ENCODE results near the gene TSHZ2. TPM values are rescaled to one million over a fixed set of nuclear protein-coding genes. Genes with fewer than 3 reads are reported as not detected.

TSHZ2 gene
- total and polyA plus RNA-seq, 2 experiments from 2014 or later = 1.1 to 5.2 TPM

DNA sequence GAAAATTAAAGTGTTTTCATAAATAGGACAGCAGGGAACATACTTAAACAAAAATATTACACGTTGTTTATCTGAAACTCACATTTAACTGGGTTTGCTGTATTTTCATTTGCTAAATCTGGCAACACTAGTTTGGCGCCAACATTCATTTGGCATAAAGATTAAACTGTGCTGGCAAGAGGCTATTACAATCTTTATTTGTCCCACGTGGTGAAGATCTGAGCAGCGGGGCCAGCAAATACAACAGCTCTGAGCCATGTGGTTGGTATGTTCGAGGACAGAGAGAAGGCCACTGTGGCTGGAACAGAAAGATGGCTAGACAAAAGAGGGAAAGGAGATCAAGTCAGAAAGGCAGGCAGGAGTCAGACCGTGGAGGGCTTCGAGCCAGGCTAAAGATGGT lies 387.3 kb downstream of the TSHZ2 start:
- no peaks in the 10 kb centered on the region for H3K9me2 ChIP-seq (replicated peaks; ENCODE audit: insufficient read depth)
- no peak overlapping the region for H2AFZ ChIP-seq
- no peak overlapping the region for H3K27ac ChIP-seq
- no peaks in the 10 kb centered on the region for H3K27me3 ChIP-seq
- TF ChIP-seq EZH2 (IDR thresholded peaks at IDR 0.05; ENCODE audit: borderline replicate concordance) = no peak
- no peak for TF ChIP-seq EZH2phosphoT487 (IDR thresholded peaks at IDR 0.05; ENCODE audit: low read depth, severe bottlenecking, unreplicated experiment)
- no peak for TF ChIP-seq CTCF (IDR thresholded peaks at IDR 0.05; ENCODE audit: poor library complexity)
- no peaks in the 10 kb centered on the region for H3K79me2 ChIP-seq
- H3K36me3 ChIP-seq (replicated peaks; ENCODE audit: insufficient read depth, low read depth) = no peaks in the 10 kb centered on the region
- H3K9me3 ChIP-seq (ENCODE audit: low read depth) = no peaks in the 10 kb centered on the region
- 91% methylated on average over 7 of the region's 7 CpGs for WGBS (ENCODE audit: low lambda C conversion rate, missing lambda C conversion rate)
- no peaks in the 10 kb centered on the region for H3K4me1 ChIP-seq (ENCODE audit: insufficient read depth)
- no peak overlapping the region for H3K4me2 ChIP-seq
- H3K4me3 ChIP-seq = no peak overlapping the region
- H4K20me1 ChIP-seq (ENCODE audit: insufficient read depth, poor library complexity, severe bottlenecking) = no peaks in the 10 kb centered on the region
- no peak for DNase-seq (ENCODE audit: low spot score)

DNA sequence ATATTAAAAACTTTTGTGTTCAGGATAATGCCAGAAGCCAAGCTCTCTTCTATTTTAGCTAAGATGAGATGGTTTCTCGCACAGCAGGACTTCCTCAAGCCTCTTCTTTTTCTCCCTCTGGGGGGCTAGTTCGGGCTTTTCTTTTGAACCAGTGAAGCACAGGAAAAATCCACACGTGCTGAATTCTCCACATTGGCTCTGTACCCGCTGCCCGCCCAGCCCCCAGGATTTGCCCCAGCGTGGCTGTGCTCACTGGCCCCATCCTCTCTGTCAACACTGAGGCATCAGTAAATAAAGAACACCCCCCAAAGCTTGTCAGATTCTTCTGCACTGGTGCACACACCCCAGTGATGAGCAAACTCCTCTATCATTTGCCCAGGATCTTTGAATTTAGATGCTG lies 388.7 kb downstream of the TSHZ2 start:
- H4K20me1 ChIP-seq (ENCODE audit: insufficient read depth, poor library complexity, severe bottlenecking) = no peaks in the 10 kb centered on the region
- H3K27ac ChIP-seq = no peak overlapping the region
- H2AFZ ChIP-seq = no peak overlapping the region
- no peaks in the 10 kb centered on the region for H3K79me2 ChIP-seq
- H3K9me2 ChIP-seq (replicated peaks; ENCODE audit: insufficient read depth) = no peaks in the 10 kb centered on the region
- H3K4me1 ChIP-seq (ENCODE audit: insufficient read depth) = no peaks in the 10 kb centered on the region
- DNase-seq (ENCODE audit: low spot score) = no peak
- H3K4me3 ChIP-seq = no peak overlapping the region
- WGBS (ENCODE audit: low lambda C conversion rate, missing lambda C conversion rate) = 67% methylated on average over 6 of the region's 6 CpGs
- H3K4me2 ChIP-seq = no peak overlapping the region
- no peaks in the 10 kb centered on the region for H3K27me3 ChIP-seq
- H3K36me3 ChIP-seq (replicated peaks; ENCODE audit: insufficient read depth, low read depth) = no peaks in the 10 kb centered on the region
- TF ChIP-seq EZH2 (IDR thresholded peaks at IDR 0.05; ENCODE audit: borderline replicate concordance) (no peak), EZH2phosphoT487 (IDR thresholded peaks at IDR 0.05; ENCODE audit: low read depth, severe bottlenecking, unreplicated experiment) (no peak), CTCF (IDR thresholded peaks at IDR 0.05; ENCODE audit: poor library complexity) (no peak)
- no peaks in the 10 kb centered on the region for H3K9me3 ChIP-seq (ENCODE audit: low read depth)

DNA sequence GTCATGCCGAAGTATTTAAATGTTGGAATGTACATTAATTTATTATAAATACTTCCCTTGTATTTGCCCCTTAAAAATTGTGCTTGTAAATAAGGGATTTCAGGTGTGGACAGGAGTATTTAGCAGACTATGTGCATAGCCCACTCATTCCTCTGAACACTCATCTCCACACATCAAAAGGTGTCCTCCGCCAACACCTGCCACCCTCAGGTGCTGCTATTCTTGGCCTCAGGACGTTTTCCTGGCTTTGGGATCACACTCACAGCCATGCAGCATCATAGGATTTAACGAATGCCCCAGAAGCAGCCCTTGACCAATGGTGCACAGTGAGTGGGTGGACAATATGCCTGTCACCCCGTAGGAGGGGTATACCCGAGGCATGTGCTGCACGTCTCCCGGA lies 390.6 kb downstream of the TSHZ2 start:
- H3K36me3 ChIP-seq (replicated peaks; ENCODE audit: insufficient read depth, low read depth) = no peaks in the 10 kb centered on the region
- WGBS (ENCODE audit: low lambda C conversion rate, missing lambda C conversion rate) = 87% methylated on average over 8 of the region's 8 CpGs
- H3K27me3 ChIP-seq = no peaks in the 10 kb centered on the region
- H3K79me2 ChIP-seq = no peaks in the 10 kb centered on the region
- no peak overlapping the region for H2AFZ ChIP-seq
- no peaks in the 10 kb centered on the region for H3K9me3 ChIP-seq (ENCODE audit: low read depth)
- no peak for DNase-seq (ENCODE audit: low spot score)
- no peak overlapping the region for H3K27ac ChIP-seq
- no peak overlapping the region for H3K4me2 ChIP-seq
- H3K4me1 ChIP-seq (ENCODE audit: insufficient read depth) = no peaks in the 10 kb centered on the region
- H3K9me2 ChIP-seq (replicated peaks; ENCODE audit: insufficient read depth) = no peaks in the 10 kb centered on the region
- H4K20me1 ChIP-seq (ENCODE audit: insufficient read depth, poor library complexity, severe bottlenecking) = no peaks in the 10 kb centered on the region
- no peak overlapping the region for H3K4me3 ChIP-seq
- TF ChIP-seq CTCF (IDR thresholded peaks at IDR 0.05; ENCODE audit: poor library complexity) (no peak), EZH2phosphoT487 (IDR thresholded peaks at IDR 0.05; ENCODE audit: low read depth, severe bottlenecking, unreplicated experiment) (no peak), EZH2 (IDR thresholded peaks at IDR 0.05; ENCODE audit: borderline replicate concordance) (no peak)

DNA sequence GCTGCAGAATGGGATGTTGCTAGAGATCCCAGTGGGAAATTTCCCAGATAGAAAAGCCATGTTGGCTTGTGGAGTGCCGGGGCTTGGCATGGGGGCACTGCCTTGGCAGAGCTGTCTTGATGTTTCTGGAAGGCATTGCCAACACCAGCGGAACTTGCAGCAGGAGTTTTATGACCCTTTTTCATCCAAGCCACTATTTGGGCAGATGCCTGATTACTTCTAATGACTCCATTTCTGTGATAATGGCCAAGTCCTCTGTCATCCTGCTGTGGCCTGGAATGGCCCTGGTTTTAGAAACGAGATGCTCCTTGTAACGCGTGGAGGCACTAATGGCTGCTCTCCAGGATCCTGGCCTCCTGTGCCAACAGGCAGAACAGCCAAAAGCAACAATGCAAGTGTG lies 392.5 kb downstream of the TSHZ2 start:
- DNase-seq (ENCODE audit: low spot score) = no peak
- no peak overlapping the region for H3K27ac ChIP-seq
- H3K9me2 ChIP-seq (replicated peaks; ENCODE audit: insufficient read depth) = no peaks in the 10 kb centered on the region
- WGBS (ENCODE audit: low lambda C conversion rate, missing lambda C conversion rate) = 96% methylated on average over 5 of the region's 5 CpGs
- H3K9me3 ChIP-seq (ENCODE audit: low read depth) = no peaks in the 10 kb centered on the region
- no peak overlapping the region for H3K4me3 ChIP-seq
- H3K79me2 ChIP-seq = no peaks in the 10 kb centered on the region
- no peaks in the 10 kb centered on the region for H4K20me1 ChIP-seq (ENCODE audit: insufficient read depth, poor library complexity, severe bottlenecking)
- no peak overlapping the region for H3K4me2 ChIP-seq
- no peak for TF ChIP-seq EZH2 (IDR thresholded peaks at IDR 0.05; ENCODE audit: borderline replicate concordance)
- TF ChIP-seq EZH2phosphoT487 (IDR thresholded peaks at IDR 0.05; ENCODE audit: low read depth, severe bottlenecking, unreplicated experiment) = no peak
- no peak for TF ChIP-seq CTCF (IDR thresholded peaks at IDR 0.05; ENCODE audit: poor library complexity)
- no peak overlapping the region for H2AFZ ChIP-seq
- H3K36me3 ChIP-seq (replicated peaks; ENCODE audit: insufficient read depth, low read depth) = no peaks in the 10 kb centered on the region
- H3K4me1 ChIP-seq (ENCODE audit: insufficient read depth) = no peaks in the 10 kb centered on the region
- H3K27me3 ChIP-seq = no peaks in the 10 kb centered on the region
